Measurements from ENCODE around the gene XYLT2. TPM values are rescaled to one million over a fixed set of nuclear protein-coding genes. Genes with fewer than 3 reads are reported as not detected.
A peak's percentile ranks its signal among the peaks of the same experiment; 100 is the strongest.

The XYLT2 gene
- total and polyA plus RNA-seq, 9 of the 15 experiments (the other 6 are each of a cell fraction or from before 2014, with no cell fraction given), result 0.63 to 9.1 (median 4.3) TPM

DNA sequence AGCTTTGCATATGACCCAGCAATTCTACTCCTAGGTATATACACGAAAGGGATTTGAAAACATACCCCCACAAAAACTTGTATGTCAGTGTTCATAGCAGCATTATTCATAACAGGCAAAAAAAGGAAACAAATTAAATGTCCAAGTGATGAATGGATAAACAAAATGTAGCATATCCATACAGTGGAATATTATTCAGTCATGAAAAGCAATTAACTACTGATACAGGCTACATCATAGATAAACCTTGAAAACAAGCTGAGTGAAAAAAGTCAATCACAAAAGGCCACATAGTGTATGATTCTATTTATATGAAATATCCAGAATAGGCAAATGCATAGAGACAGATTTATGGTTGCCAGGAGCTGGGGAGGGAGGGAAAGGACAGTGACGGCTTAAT, 27.8 kb downstream of the XYLT2 start:
- Histone ChIP-seq H3K4me1 (replicated peaks in 1 of 2; ENCODE audit: control insufficient read depth in 2 of 2, insufficient read depth in 2 of 2, low read length in 2 of 2) (peaks cover 5 to 8% of the 10 kb centered on the region in 2 experiments), H3K27me3 (ENCODE audit: control insufficient read depth in 2 of 2, insufficient read depth in 2 of 2, low read length in 2 of 2) (no peaks in the 10 kb centered on the region), H3K27ac (ENCODE audit: extremely low read depth, low read depth, low read length) (peak overlapping the region; percentile 99), H4K20me1 (replicated peaks; ENCODE audit: control insufficient read depth, insufficient read depth, low read length) (no peaks in the 10 kb centered on the region), H3K4me3 (peak overlapping the region; percentile 77), H3K9me3 (replicated peaks; ENCODE audit: control insufficient read depth, insufficient read depth, low read depth, low read length) (no peaks in the 10 kb centered on the region; the same call in 1 of the 2 replicates), H3K79me2 (ENCODE audit: control insufficient read depth, insufficient read depth, low read length) (peaks cover 40% of the 10 kb centered on the region), H2AFZ (ENCODE audit: low read depth, low read length) (peak overlapping the region; percentile 100), H3K9ac (ENCODE audit: insufficient read depth in 1 of 2, low read depth in 2 of 2, low read length in 2 of 2) (peak overlapping the region in 1 of 2 experiments; percentile 98; a peak in 2 of 4 replicates), H3K36me3 (ENCODE audit: control insufficient read depth, insufficient read depth, low read length) (peaks cover 55% of the 10 kb centered on the region), H3K4me2 (ENCODE audit: insufficient read depth, low read length) (peak overlapping the region; percentile 99), H3K9me1 (ENCODE audit: control insufficient read depth, insufficient read depth, low read length) (no peaks in the 10 kb centered on the region)
- no TSS peak for BruUV-seq (replicated peaks)
- WGBS (ENCODE audit: insufficient coverage, low coverage, missing lambda C conversion rate), result 50% methylated on average over 2 of the region's 2 CpGs
- DNase-seq (ENCODE audit: extremely low read depth in 1 of 4, low spot score in 3 of 4), result no peak
- ChIA-PET POLR2A (interaction anchor here (0.6 to 1.6 kb wide), 4 partner anchors 9 to 24 kb away, joined by 3 to 9 read pairs (median 4); partner anchors contain the start of gene LRRC59), CTCF (ENCODE audit: low intra/inter-chr PET ratio) (no interaction called here)
- TF ChIP-seq, protein P1, sequence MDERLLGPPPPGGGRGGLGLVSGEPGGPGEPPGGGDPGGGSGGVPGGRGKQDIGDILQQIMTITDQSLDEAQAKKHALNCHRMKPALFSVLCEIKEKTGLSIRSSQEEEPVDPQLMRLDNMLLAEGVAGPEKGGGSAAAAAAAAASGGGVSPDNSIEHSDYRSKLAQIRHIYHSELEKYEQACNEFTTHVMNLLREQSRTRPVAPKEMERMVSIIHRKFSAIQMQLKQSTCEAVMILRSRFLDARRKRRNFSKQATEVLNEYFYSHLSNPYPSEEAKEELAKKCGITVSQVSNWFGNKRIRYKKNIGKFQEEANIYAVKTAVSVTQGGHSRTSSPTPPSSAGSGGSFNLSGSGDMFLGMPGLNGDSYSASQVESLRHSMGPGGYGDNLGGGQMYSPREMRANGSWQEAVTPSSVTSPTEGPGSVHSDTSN (CRISPR knock-in tag; IDR thresholded peaks at IDR 0.05; ENCODE audit: low read depth), result no peak
- TF ChIP-seq, protein P1 (tag; conservative IDR thresholded peaks at IDR 0.05; ENCODE audit: low read depth), result 0 out of 2 replicates have a peak, but pooled peaks have one; percentile 9
- no peak for TF ChIP-seq STAT5B (CRISPR knock-in tag; IDR thresholded peaks at IDR 0.05)
- no peak for TF ChIP-seq HDAC6 (IDR thresholded peaks at IDR 0.05; ENCODE audit: low read depth, low read length)
- peak; percentile 87 for TF ChIP-seq ZNF146 (CRISPR knock-in tag; IDR thresholded peaks at IDR 0.05; ENCODE audit: unreplicated experiment)
- TF ChIP-seq MCM2 (IDR thresholded peaks at IDR 0.05; ENCODE audit: low read depth), result no peak
- peak; percentile 27 for TF ChIP-seq RBM25 (IDR thresholded peaks at IDR 0.05; ENCODE audit: low read depth, low read length, severe bottlenecking)
- TF ChIP-seq LEF1 (IDR thresholded peaks at IDR 0.05), result no peak
- FAIRE-seq, result no peak
- in situ Hi-C loops (cut with MboI), result no loop called here
- ATAC-seq, result no peak
- intact Hi-C loops (cut with micrococcal nuclease), result no loop called here

Data from K562 (cell line).